ENCODE results near the gene STPG1.
A peak's percentile ranks its signal among the peaks of the same experiment; 100 is the strongest.

STPG1 gene

DNA sequence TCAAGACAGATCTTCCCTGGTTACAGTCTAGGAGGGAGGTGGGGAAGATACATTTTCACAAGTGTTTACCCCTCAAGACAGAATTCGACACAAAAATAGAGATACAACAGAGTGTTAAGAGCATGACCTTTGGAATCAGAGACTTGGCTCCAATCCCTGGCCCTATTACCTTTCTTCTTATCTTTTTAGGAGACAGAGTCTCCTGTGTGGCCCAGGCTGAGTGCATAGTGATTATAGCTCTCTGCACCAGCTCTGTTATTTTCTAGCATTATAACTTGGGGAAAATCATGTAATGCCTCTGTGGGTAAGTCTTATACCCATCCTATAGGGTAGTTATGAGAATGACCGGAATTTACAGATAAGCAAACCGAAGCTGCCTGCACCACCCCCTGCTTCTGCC lies 11.9 kb upstream of the STPG1 start:
- H3K4me3 ChIP-seq (ENCODE audit: low read depth, low read length), result no peak overlapping the region
- TF ChIP-seq, protein P1, sequence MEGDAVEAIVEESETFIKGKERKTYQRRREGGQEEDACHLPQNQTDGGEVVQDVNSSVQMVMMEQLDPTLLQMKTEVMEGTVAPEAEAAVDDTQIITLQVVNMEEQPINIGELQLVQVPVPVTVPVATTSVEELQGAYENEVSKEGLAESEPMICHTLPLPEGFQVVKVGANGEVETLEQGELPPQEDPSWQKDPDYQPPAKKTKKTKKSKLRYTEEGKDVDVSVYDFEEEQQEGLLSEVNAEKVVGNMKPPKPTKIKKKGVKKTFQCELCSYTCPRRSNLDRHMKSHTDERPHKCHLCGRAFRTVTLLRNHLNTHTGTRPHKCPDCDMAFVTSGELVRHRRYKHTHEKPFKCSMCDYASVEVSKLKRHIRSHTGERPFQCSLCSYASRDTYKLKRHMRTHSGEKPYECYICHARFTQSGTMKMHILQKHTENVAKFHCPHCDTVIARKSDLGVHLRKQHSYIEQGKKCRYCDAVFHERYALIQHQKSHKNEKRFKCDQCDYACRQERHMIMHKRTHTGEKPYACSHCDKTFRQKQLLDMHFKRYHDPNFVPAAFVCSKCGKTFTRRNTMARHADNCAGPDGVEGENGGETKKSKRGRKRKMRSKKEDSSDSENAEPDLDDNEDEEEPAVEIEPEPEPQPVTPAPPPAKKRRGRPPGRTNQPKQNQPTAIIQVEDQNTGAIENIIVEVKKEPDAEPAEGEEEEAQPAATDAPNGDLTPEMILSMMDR (IDR thresholded peaks at IDR 0.05; ENCODE audit: low read depth, low read length), result no peak

DNA sequence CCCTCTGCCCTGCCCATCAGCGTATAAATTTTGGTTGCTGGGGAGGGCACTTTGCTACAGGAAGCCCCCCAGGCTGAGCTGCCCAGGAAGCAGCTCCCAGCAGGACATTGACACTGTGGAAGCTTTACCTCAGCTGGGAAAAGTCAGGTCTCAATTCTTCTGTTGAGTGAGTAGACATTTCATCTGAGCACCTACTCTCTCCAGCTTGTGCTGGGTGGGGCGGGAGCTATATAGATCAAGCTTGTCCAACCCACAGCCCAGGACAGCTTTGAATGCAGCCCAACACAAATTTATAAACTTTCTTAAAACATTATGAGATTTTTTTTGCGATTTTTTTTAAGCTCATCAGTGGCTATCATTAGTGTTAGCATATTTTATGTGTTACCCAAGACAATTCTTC lies 11.4 kb upstream of the STPG1 start:
- TF ChIP-seq, protein P1 (IDR thresholded peaks at IDR 0.05; ENCODE audit: low read depth, low read length), result no peak
- H3K4me3 ChIP-seq (ENCODE audit: low read depth, low read length), result no peak overlapping the region

DNA sequence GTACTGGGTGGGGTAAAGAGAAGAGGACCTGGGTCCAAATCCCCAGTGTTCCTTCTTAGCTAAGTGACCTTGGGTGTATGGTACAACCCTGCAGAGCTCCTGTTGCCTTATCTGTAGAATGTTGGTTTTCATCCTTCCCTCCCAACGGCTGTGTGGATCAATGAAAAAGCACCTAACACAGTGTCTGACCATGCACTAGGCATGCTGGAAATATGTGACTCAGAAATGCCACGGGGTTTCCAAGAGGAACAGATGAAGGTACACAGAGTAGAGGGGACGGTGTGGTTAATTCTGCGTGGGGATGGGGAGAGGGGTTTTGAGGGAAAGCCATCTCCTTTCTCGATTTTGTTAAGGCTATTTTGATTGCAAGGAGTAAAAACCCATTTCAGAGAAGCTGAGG lies 10.6 kb upstream of the STPG1 start:
- no peak overlapping the region for H3K4me3 ChIP-seq (ENCODE audit: low read depth, low read length)
- TF ChIP-seq, protein P1 (IDR thresholded peaks at IDR 0.05; ENCODE audit: low read depth, low read length), result no peak

DNA sequence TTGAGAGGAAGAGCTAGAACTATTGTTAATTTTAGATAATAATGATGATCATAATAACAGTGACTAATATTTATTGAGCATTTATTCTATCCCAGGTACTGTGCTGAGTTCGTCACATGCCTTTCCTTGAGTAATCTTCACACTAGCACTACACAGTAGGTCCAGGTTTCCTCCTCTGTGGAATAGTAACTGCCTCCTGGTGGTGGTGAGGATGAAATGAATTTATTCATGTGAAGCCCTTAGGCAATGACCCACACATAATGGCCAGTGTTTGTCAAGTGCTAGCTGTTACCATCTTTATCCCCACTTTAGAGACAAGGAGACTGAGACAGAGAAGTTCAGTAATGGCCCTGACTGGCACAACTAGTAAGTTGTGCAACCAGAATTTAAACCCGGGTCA lies 7.9 kb upstream of the STPG1 start:
- TF ChIP-seq, protein P1 (IDR thresholded peaks at IDR 0.05; ENCODE audit: low read depth, low read length), result no peak
- no peak overlapping the region for H3K4me3 ChIP-seq (ENCODE audit: low read depth, low read length)

DNA sequence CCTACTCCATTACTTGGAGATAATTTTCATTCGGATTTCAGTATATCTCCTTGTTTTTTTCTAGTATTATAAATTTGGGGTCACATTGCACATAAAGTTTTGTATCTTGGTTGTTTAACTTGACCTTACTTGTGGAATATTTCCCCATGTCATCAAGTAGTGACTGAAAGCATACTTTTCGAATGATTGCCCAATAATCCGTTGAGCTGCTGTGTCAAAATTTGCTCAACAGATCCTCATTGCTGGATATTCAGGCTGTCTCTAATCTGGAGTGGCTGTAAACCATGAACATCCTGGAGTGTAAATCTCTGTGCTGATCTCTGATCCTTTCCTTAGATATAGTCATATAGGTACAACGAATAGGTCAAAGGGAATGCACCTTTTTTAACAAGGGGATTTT lies 7.0 kb upstream of the STPG1 start:
- TF ChIP-seq, protein P1 (IDR thresholded peaks at IDR 0.05; ENCODE audit: low read depth, low read length), result no peak

DNA sequence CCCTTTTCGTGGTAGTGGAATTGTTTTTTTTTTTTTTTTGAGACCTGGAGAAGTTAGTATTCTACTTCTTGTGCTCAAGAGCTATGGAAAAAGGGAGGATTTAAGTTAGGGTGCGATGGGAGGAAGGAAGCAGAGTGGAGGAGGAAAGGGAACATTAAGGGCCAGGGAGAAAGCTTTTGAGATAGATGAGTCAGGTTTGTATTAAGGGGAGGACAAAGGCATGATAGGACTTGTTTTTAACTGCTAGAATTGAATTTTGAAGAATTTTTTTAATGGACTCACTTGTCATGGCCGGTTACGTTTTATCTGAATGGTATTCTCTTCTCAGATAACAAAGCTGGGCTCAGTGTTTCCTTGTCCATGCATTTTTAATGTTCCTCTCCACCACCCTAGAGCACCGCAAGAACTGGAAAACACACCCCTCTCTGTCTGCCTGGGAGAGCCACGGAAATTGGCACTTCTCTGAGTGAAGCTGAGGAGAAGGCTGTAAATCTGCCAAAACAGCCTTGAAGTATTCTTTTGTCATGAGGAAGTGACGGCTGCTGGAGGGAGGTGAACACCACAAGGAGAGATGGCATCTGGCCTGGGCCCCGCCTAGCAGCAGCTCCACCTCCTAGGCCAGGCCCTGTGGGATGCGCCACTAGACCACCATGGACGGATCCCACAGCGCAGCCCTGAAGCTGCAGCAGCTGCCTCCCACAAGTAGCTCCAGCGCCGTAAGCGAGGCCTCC lies 5.5 kb upstream of the STPG1 start:
- no peak overlapping the region for H3K4me3 ChIP-seq (ENCODE audit: low read depth, low read length)
- TF ChIP-seq, protein P1 (IDR thresholded peaks at IDR 0.05; ENCODE audit: low read depth, low read length), result no peak

More for the DNA sequence above, 7.0 kb upstream of the STPG1 start:
- no peak overlapping the region for H3K4me3 ChIP-seq (ENCODE audit: low read depth, low read length)

DNA sequence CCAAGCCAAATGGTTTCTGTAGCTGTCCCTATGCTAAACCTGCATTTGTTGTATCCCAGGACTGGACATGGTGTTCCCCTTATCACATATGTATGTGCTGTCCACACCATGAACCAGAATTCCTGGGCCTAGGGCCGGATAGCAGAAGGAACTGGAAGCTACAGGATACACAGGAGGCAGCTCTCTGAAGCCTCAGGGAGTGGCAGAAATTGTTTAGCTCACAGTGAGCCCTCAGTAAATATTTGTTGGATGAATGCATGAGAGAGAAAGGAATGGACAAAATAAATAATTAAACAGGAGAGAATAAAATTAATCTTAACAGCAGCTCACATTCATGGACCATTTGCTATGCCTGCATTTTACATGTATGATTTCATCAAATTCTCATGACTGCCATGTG lies 4.1 kb upstream of the STPG1 start:
- TF ChIP-seq, protein P1 (IDR thresholded peaks at IDR 0.05; ENCODE audit: low read depth, low read length), result no peak
- H3K4me3 ChIP-seq (ENCODE audit: low read depth, low read length), result peak overlapping the region; percentile 54

Measured in WI38 (cell line).